DOHH2 (cell line): ENCODE data around the gene USP34.

Experiments
- H3F3A ChIP-seq: fragments of 200-600 bp; sonication (generic), shearing (Covaris generic); 2 replicates; pipeline ENCODE4 v1.6.0; 2016; ENCODE audit warnings: antibody characterized with exemption, mild to moderate bottlenecking; ENCODE audit not compliant: control insufficient read depth, insufficient read depth
- H3K27ac ChIP-seq: fragments of 200-600 bp; sonication (generic); 2 replicates; pipeline ENCODE4 v1.5.1; 2014; ENCODE audit warnings: low read depth, mild to moderate bottlenecking, low read length, moderate library complexity
- H3K27me3 ChIP-seq: fragments of 200-600 bp; sonication (generic); 2 replicates; pipeline ENCODE4 v1.6.1; 2014; ENCODE audit warnings: mild to moderate bottlenecking, low read length, mixed read lengths; ENCODE audit not compliant: control insufficient read depth
- H3K36me3 ChIP-seq: fragments of 200-600 bp; sonication (generic); 2 replicates; pipeline ENCODE4 v1.6.1; 2014; ENCODE audit warnings: mild to moderate bottlenecking, low read length, moderate library complexity, mixed read lengths; ENCODE audit not compliant: control insufficient read depth
- H3K4me1 ChIP-seq: fragments of 200-600 bp; sonication (generic); 2 replicates; pipeline ENCODE4 v1.6.1; 2014; ENCODE audit warnings: mild to moderate bottlenecking, low read length, mixed read lengths; ENCODE audit not compliant: control insufficient read depth
- H3K4me2 ChIP-seq: fragments of 200-600 bp; sonication (generic); 2 replicates; pipeline ENCODE4 v1.6.0; 2014; ENCODE audit warnings: mild to moderate bottlenecking, low read length, moderate library complexity
- H3K4me3 ChIP-seq: fragments of 200-600 bp; sonication (generic); 2 replicates; pipeline ENCODE4 v1.5.1; 2014; ENCODE audit warnings: mild to moderate bottlenecking, low read length, mixed read lengths
- H3K79me2 ChIP-seq: fragments of 200-600 bp; sonication (generic); 2 replicates; pipeline ENCODE4 v1.6.1; 2014; ENCODE audit warnings: mild to moderate bottlenecking, low read length, mixed read lengths; ENCODE audit not compliant: control insufficient read depth
- H3K9me2 ChIP-seq: fragments of 200-600 bp; sonication (generic); replicated peaks from 2 replicates; pipeline ENCODE4 v1.6.1; 2014; ENCODE audit warnings: mild to moderate bottlenecking, low read length, mixed read lengths; ENCODE audit not compliant: control insufficient read depth
- H3K9me3 ChIP-seq: fragments of 200-600 bp; sonication (generic); 2 replicates; pipeline ENCODE4 v1.6.1; 2014; ENCODE audit warnings: antibody characterized with exemption, low read length, mixed read lengths; ENCODE audit not compliant: control insufficient read depth, insufficient read depth
- H4K20me1 ChIP-seq: fragments of 200-600 bp; sonication (generic); 2 replicates; pipeline ENCODE4 v1.6.0; 2014; ENCODE audit warnings: low read depth, mild to moderate bottlenecking, antibody characterized with exemption, low read length, moderate library complexity; ENCODE audit not compliant: control insufficient read depth, insufficient read depth
- EZH2phosphoT487 ChIP-seq: fragments of 200-600 bp; sonication (generic); IDR thresholded peaks from 2 replicates; pipeline ENCODE4 v1.6.1; 2017; ENCODE audit warnings: borderline replicate concordance, mild to moderate bottlenecking, antibody characterized with exemption, low read length, moderate library complexity, mixed read lengths
- TF ChIP-seq, protein P1 (sequence below): fragments of 200-600 bp; sonication (generic); IDR thresholded peaks from one replicate; pipeline ENCODE4 v1.5.1; 2014; ENCODE audit warnings: antibody characterized with exemption, mild to moderate bottlenecking, low read depth, low read length; ENCODE audit not compliant: poor library complexity, severe bottlenecking

The USP34 gene

GRCh38 chr2:61405813-61406212 lies 65.1 kb downstream of the USP34 start:
- Histone ChIP-seq H3K4me1 (no peaks in the 10 kb centered on the region), H3K36me3 (peaks cover 46% of the 10 kb centered on the region), H3K27me3 (no peaks in the 10 kb centered on the region), H3K79me2 (peaks cover 55% of the 10 kb centered on the region), H3K4me3 (no peak overlapping the region), H3F3A (peaks cover 6% of the 10 kb centered on the region; the same call in 1 of the 2 replicates), H3K9me2 (no peaks in the 10 kb centered on the region), H3K4me2 (no peak overlapping the region), H3K9me3 (no peaks in the 10 kb centered on the region), H4K20me1 (0 out of 2 replicates have a peak, but pooled peaks cover 5% of the 10 kb centered on the region), H3K27ac (no peak overlapping the region)
- TF ChIP-seq EZH2phosphoT487, result no peak
- TF ChIP-seq, protein P1, sequence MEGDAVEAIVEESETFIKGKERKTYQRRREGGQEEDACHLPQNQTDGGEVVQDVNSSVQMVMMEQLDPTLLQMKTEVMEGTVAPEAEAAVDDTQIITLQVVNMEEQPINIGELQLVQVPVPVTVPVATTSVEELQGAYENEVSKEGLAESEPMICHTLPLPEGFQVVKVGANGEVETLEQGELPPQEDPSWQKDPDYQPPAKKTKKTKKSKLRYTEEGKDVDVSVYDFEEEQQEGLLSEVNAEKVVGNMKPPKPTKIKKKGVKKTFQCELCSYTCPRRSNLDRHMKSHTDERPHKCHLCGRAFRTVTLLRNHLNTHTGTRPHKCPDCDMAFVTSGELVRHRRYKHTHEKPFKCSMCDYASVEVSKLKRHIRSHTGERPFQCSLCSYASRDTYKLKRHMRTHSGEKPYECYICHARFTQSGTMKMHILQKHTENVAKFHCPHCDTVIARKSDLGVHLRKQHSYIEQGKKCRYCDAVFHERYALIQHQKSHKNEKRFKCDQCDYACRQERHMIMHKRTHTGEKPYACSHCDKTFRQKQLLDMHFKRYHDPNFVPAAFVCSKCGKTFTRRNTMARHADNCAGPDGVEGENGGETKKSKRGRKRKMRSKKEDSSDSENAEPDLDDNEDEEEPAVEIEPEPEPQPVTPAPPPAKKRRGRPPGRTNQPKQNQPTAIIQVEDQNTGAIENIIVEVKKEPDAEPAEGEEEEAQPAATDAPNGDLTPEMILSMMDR, result no peak

DNA sequence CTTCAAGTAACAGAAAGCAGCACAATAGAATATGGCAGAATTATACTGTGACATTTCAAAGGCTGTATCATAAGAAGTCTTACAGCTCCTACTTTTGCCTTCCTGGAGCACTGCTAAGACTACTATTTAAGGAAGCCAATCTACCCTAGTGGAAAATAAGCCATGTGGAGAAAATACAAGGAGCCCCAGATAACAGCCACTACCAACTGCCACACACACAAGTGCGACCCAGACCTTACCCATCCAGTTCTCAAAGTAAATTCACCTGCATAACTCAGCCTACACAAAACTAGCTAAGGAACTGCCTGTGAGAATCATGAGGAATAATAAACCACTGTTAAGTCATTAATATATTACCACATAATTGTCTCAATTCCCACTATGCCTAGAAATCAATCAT lies 66.4 kb downstream of the USP34 start:
- no peaks in the 10 kb centered on the region for H3K4me1 ChIP-seq
- no peaks in the 10 kb centered on the region for H3K27me3 ChIP-seq
- H3K9me2 ChIP-seq, result no peaks in the 10 kb centered on the region
- H3F3A ChIP-seq, result peaks cover 6% of the 10 kb centered on the region
- H3K27ac ChIP-seq, result no peak overlapping the region
- H3K79me2 ChIP-seq, result peaks cover 48% of the 10 kb centered on the region
- H3K36me3 ChIP-seq, result peaks cover 42% of the 10 kb centered on the region
- no peak overlapping the region for H3K4me3 ChIP-seq
- TF ChIP-seq EZH2phosphoT487, result no peak
- TF ChIP-seq, protein P1, result no peak
- 0 out of 2 replicates have a peak, but pooled peaks cover 5% of the 10 kb centered on the region for H4K20me1 ChIP-seq
- no peaks in the 10 kb centered on the region for H3K9me3 ChIP-seq
- H3K4me2 ChIP-seq, result no peak overlapping the region

DNA sequence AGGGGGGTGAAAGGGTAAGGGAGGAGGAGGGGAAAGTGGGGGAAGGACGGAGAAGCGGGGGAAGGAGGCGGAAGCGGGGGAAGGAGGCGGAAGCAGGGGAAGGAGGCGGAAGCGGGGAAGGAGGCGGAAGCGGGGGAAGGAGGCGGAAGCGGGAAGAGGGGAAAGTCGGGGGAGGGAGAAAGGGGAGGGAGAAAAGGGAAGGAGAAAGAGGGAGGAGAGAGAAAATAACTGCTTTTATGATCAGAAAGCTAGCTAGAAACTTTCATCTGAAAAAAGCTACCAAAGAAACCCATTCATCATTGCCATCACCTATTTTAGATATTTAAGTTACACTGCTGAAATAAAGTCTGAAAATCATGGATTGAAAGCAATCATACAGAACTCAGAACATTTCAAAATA lies 72.5 kb downstream of the USP34 start:
- no peak overlapping the region for H3K27ac ChIP-seq
- H3F3A ChIP-seq, result peaks cover 4% of the 10 kb centered on the region
- H3K79me2 ChIP-seq, result peaks cover 14% of the 10 kb centered on the region
- H3K4me3 ChIP-seq, result no peak overlapping the region
- no peaks in the 10 kb centered on the region for H3K4me1 ChIP-seq
- no peak overlapping the region for H3K4me2 ChIP-seq
- no peaks in the 10 kb centered on the region for H3K9me3 ChIP-seq
- H3K27me3 ChIP-seq, result no peaks in the 10 kb centered on the region
- no peaks in the 10 kb centered on the region for H4K20me1 ChIP-seq
- peaks cover 23% of the 10 kb centered on the region for H3K36me3 ChIP-seq
- TF ChIP-seq EZH2phosphoT487, result no peak
- TF ChIP-seq, protein P1, result no peak
- no peaks in the 10 kb centered on the region for H3K9me2 ChIP-seq
